IMR-90 (cell line): ENCODE data around the gene PLEKHJ1. TPM values are rescaled to one million over a fixed set of nuclear protein-coding genes. Genes with fewer than 3 reads are reported as not detected.

ENCODE experiments used
- ATAC-seq: fragments of 200-7000 bp; cut with Tn5 transposase; 2 replicates; pipeline ENCODE4 v1.9.1; 2020; ENCODE audit warnings: low read depth, mild to moderate bottlenecking, moderate library complexity
- BruUV-seq: library from RNA; stranded (reverse); fragments of 400-500 nt; replicated peaks from 2 replicates; lab custom pipeline; 2021; lab: Mats Ljungman, UMichigan
- CTCF ChIA-PET: fragments of 300-600 bp; formaldehyde crosslinking; extraction: SDS; loops from one replicate; lab custom pipeline; 2021; ENCODE audit warnings: antibody characterized with exemption; lab: Yijun Ruan, JAX
- POLR2A ChIA-PET: fragments of 300-600 bp; sonication (Branson Sonifier 250); formaldehyde crosslinking; loops from one replicate; lab custom pipeline; 2022; ENCODE audit warnings: antibody characterized with exemption; ENCODE audit not compliant: unreplicated experiment; lab: Charles Lee
- DNase-seq: peaks from one replicate; pipeline ENCODE4 v3.0.0; 2013
- H2AFZ ChIP-seq: replicated peaks from 2 replicates; pipeline ENCODE3; 2013; ENCODE audit warnings: low read length, mild to moderate bottlenecking; ENCODE audit not compliant: poor library complexity
- H2AK5ac ChIP-seq: 2 replicates; pipeline ENCODE4 v1.6.1; 2013; ENCODE audit warnings: low read depth, low read length, inconsistent platforms
- H2AK9ac ChIP-seq: replicated peaks from 2 replicates; pipeline ENCODE3; 2013; ENCODE audit warnings: mild to moderate bottlenecking, low read depth, low read length, moderate library complexity; ENCODE audit not compliant: poor library complexity
- H2BK120ac ChIP-seq: 2 replicates; pipeline ENCODE4 v1.6.1; 2013; ENCODE audit warnings: low read depth, low read length, inconsistent platforms
- H2BK15ac ChIP-seq: 3 replicates; pipeline ENCODE4 v1.6.1; 2013; ENCODE audit warnings: low read depth, low read length, inconsistent platforms
- H2BK20ac ChIP-seq: 2 replicates; pipeline ENCODE4 v1.6.1; 2013; ENCODE audit warnings: low read depth, mild to moderate bottlenecking, inconsistent platforms, low read length, moderate library complexity
- H2BK5ac ChIP-seq: 2 replicates; pipeline ENCODE4 v1.6.1; 2013; ENCODE audit warnings: mild to moderate bottlenecking, low read depth, low read length, inconsistent platforms; ENCODE audit not compliant: poor library complexity, severe bottlenecking
- H3K14ac ChIP-seq: replicated peaks from 2 replicates; pipeline ENCODE4 v1.6.1; 2013; ENCODE audit warnings: low read depth, low read length, inconsistent platforms
- H3K18ac ChIP-seq: 2 replicates; pipeline ENCODE4 v1.6.1; 2013; ENCODE audit warnings: low read depth, low read length, control low read depth
- H3K23ac ChIP-seq: 2 replicates; pipeline ENCODE4 v1.6.1; 2013; ENCODE audit warnings: low read depth, low read length, inconsistent platforms
- H3K27ac ChIP-seq: 2 replicates; pipeline ENCODE4 v1.5.1; 2013; ENCODE audit warnings: mild to moderate bottlenecking, control low read depth, low read length; ENCODE audit not compliant: insufficient read depth
- H3K27me3 ChIP-seq: 2 replicates; pipeline ENCODE4 v1.6.1; 2013; ENCODE audit warnings: low read length; ENCODE audit not compliant: control insufficient read depth, insufficient read depth
- H3K36me3 ChIP-seq: 2 replicates; pipeline ENCODE4 v1.6.1; 2013; ENCODE audit warnings: low read length, mixed read lengths; ENCODE audit not compliant: control insufficient read depth, insufficient read depth
- H3K4ac ChIP-seq: 2 replicates; pipeline ENCODE4 v1.6.1; 2013; ENCODE audit warnings: low read depth, low read length, inconsistent platforms
- H3K4me1 ChIP-seq: 2 replicates; pipeline ENCODE4 v1.6.1; 2013; ENCODE audit warnings: low read length, mixed read lengths; ENCODE audit not compliant: control insufficient read depth, insufficient read depth
- H3K4me2 ChIP-seq: 2 replicates; pipeline ENCODE4 v1.6.1; 2013; ENCODE audit warnings: low read depth, mild to moderate bottlenecking, control low read depth, low read length, moderate library complexity
- H3K4me3 ChIP-seq: 2 replicates; pipeline ENCODE4 v1.5.1; 2013; ENCODE audit warnings: low read depth, mild to moderate bottlenecking, control low read depth, low read length, moderate library complexity; ENCODE audit not compliant: insufficient read depth
- H3K56ac ChIP-seq: 2 replicates; pipeline ENCODE4 v1.6.1; 2013; ENCODE audit warnings: low read length, inconsistent platforms; ENCODE audit not compliant: insufficient read depth; ENCODE audit errors: extremely low read depth
- H3K79me1 ChIP-seq, 2 experiments: 2 replicates each; pipeline ENCODE4 v1.6.1; 2013; ENCODE audit warnings: low read length in 2 of 2, inconsistent platforms in 1 of 2, low read depth in 1 of 2
- H3K9ac ChIP-seq: 2 replicates; pipeline ENCODE4 v1.6.1; 2013; ENCODE audit warnings: low read depth, low read length, control low read depth
- H3K9me1 ChIP-seq: 2 replicates; pipeline ENCODE4 v1.6.1; 2013; ENCODE audit warnings: low read length, inconsistent platforms; ENCODE audit not compliant: insufficient read depth
- H3K9me3 ChIP-seq: 2 replicates; pipeline ENCODE4 v1.6.1; 2013; ENCODE audit warnings: low read length; ENCODE audit not compliant: control insufficient read depth, insufficient read depth
- H4K20me1 ChIP-seq: 2 replicates; pipeline ENCODE4 v1.6.1; 2013; ENCODE audit warnings: low read length, inconsistent platforms; ENCODE audit not compliant: insufficient read depth
- H4K5ac ChIP-seq: 2 replicates; pipeline ENCODE4 v1.6.1; 2013; ENCODE audit warnings: mild to moderate bottlenecking, low read depth, low read length, control low read depth
- H4K8ac ChIP-seq, 2 experiments: 2 replicates each; pipeline ENCODE4 v1.6.1; 2013; ENCODE audit warnings: low read depth in 2 of 2, low read length in 2 of 2, control low read depth in 1 of 2, inconsistent platforms in 1 of 2
- H4K91ac ChIP-seq: 2 replicates; pipeline ENCODE4 v1.6.1; 2013; ENCODE audit warnings: low read depth, low read length, inconsistent platforms; ENCODE audit not compliant: insufficient read depth
- CEBPB ChIP-seq: IDR thresholded peaks from 2 replicates; pipeline ENCODE4 v1.6.1; 2012; ENCODE audit warnings: low read depth, low read length, improper control_type of control experiment
- CHD1 ChIP-seq: IDR thresholded peaks from 2 replicates; pipeline ENCODE4 v1.6.1; 2012; ENCODE audit warnings: low read depth, low read length, improper control_type of control experiment
- FOS ChIP-seq: fragments of 150-350 bp; IDR thresholded peaks from 2 replicates; pipeline ENCODE4 v1.6.1; 2016; ENCODE audit warnings: low read depth, low read length
- MAFK ChIP-seq: IDR thresholded peaks from 2 replicates; pipeline ENCODE4 v1.6.1; 2012; ENCODE audit warnings: low read depth, low read length, improper control_type of control experiment
- RCOR1 ChIP-seq: IDR thresholded peaks from 2 replicates; pipeline ENCODE4 v1.6.1; 2012; ENCODE audit warnings: mild to moderate bottlenecking, low read length, improper control_type of control experiment; ENCODE audit not compliant: insufficient replicate concordance
- RFX5 ChIP-seq: IDR thresholded peaks from 2 replicates; pipeline ENCODE4 v1.8.0; 2012; ENCODE audit warnings: low read depth, mild to moderate bottlenecking, low read length, moderate library complexity
- SMC3 ChIP-seq: fragments of 150-350 bp; IDR thresholded peaks from 2 replicates; pipeline ENCODE4 v1.6.1; 2016; ENCODE audit warnings: low read depth, mild to moderate bottlenecking, antibody characterized with exemption, low read length, moderate library complexity
- WGBS, 2 experiments: methylation state at CpG; one replicate each; pipeline versions ENCODE4 v1.1.5 to v1.1.7; 2013; ENCODE audit warnings: missing lambda C conversion rate in 2 of 2; ENCODE audit not compliant: insufficient read length in 1 of 2; ENCODE audit errors: extremely low coverage in 2 of 2; 5-methylcytosine and 5-hydroxymethylcytosine counted together
- dilution Hi-C: fragments of 300-500 bp; cut with HindIII; formaldehyde crosslinking; loops from one replicate; pipeline ENCODE4 v1.14.3; 2018; ENCODE audit warnings: low sequenced_read_pairs; ENCODE audit not compliant: unreplicated experiment
- in situ Hi-C: fragments of 300-500 bp; cut with MboI; formaldehyde crosslinking; loops from 3 replicates; pipeline ENCODE4 v1.14.3; 2019; ENCODE audit warnings: low sequenced_read_pairs, inconsistent platforms, mixed read lengths
- intact Hi-C: fragments of 100-400 bp; cut with micrococcal nuclease; formaldehyde crosslinking; loops from 2 replicates; pipeline ENCODE4 v1.10.0; 2022
- polyA plus RNA-seq, 3 experiments: library from polyadenylated mRNA; depleted of rRNA; stranded (reverse); fragments of >200 nt; gene quantifications; 2 replicates each; pipeline ENCODE4 v1.2.3, GENCODE V29; 2012; ENCODE audit warnings: low replicate concordance in 1 of 3
- total RNA-seq: library from RNA; depleted of rRNA; stranded (reverse); fragments of >200 nt; gene quantifications from 2 replicates; pipeline ENCODE4 v1.2.3, GENCODE V29; 2012
- TF ChIP-seq, protein P1 (sequence below): fragments of 150-350 bp; IDR thresholded peaks from 2 replicates; pipeline ENCODE4 v1.6.1; 2017; ENCODE audit warnings: mild to moderate bottlenecking, antibody characterized with exemption, low read length, low read depth

PLEKHJ1 gene
- total and polyA plus RNA-seq, 2 of the 4 experiments (the other 2 are of a cell fraction): 31.7 to 62.8 TPM

DNA sequence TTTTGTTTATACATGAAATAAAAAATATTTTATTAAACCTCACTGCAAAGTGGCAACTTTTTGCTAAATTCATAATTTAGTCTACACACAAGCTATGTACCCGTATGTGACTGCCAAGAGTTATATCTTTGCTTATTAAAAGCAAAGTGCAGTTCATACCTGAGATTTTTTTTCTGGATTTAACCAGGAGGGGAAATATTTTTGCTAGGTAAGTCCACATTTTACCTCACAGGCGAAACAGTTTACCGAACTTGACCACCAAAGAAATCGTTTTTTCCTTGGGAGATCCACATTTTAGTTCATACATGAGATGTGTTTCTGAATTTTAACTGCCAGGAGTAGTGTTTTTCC, 32.3 kb upstream of the PLEKHJ1 start:
- Histone ChIP-seq H3K9ac (no peak overlapping the region), H3K4me3 (no peak overlapping the region), H2AFZ (no peak overlapping the region)

More for the DNA sequence above, 32.3 kb upstream of the PLEKHJ1 start:
- Histone ChIP-seq H3K4ac (no peak overlapping the region), H3K79me1 (peaks cover 0 to 25% of the 10 kb centered on the region in 2 experiments; a peak in 2 of 4 replicates), H2BK15ac (no peak overlapping the region), H2BK120ac (no peak overlapping the region), H3K27ac (no peak overlapping the region), H3K4me2 (peak overlapping the region; percentile 33; the same call in 1 of the 2 replicates), H4K20me1 (peaks cover 42% of the 10 kb centered on the region), H3K23ac (peak overlapping the region; percentile 45; the same call in 1 of the 2 replicates), H3K18ac (no peak overlapping the region), H3K9me3 (no peaks in the 10 kb centered on the region), H3K4me1 (peaks cover 12% of the 10 kb centered on the region), H3K36me3 (peaks cover 18% of the 10 kb centered on the region), H2BK5ac (no peak overlapping the region), H2AK5ac (0 out of 2 replicates have a peak overlapping the region, but pooled peaks have one; percentile 14), H3K27me3 (no peaks in the 10 kb centered on the region), H2BK20ac (no peak overlapping the region), H4K91ac (no peak overlapping the region), H3K56ac (no peak overlapping the region), H4K5ac (peak overlapping the region; percentile 60; the same call in 1 of the 2 replicates), H3K14ac (0 out of 2 replicates have a peak overlapping the region, but pooled peaks have one; percentile 68), H4K8ac (peak overlapping the region; percentile 56 to 84; a peak in 3 of 4 replicates), H3K9me1 (no peaks in the 10 kb centered on the region; the same call in 1 of the 2 replicates), H2AK9ac (no peak overlapping the region)
- no peak for ATAC-seq
- no peak for DNase-seq
- WGBS, 2 experiments: no CpG with 5 or more reads among the region's 4 CpGs
- TF ChIP-seq FOS (no peak), CEBPB (no peak), CHD1 (no peak), RCOR1 (no peak), SMC3 (no peak), RFX5 (no peak), MAFK (no peak)
- TF ChIP-seq, protein P1, sequence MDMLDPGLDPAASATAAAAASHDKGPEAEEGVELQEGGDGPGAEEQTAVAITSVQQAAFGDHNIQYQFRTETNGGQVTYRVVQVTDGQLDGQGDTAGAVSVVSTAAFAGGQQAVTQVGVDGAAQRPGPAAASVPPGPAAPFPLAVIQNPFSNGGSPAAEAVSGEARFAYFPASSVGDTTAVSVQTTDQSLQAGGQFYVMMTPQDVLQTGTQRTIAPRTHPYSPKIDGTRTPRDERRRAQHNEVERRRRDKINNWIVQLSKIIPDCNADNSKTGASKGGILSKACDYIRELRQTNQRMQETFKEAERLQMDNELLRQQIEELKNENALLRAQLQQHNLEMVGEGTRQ: no peak
- BruUV-seq: no TSS peak
- in situ Hi-C loops: no loop called here
- CTCF ChIA-PET: no interaction called here
- POLR2A ChIA-PET: no interaction called here
- intact Hi-C loops: no loop called here
- dilution Hi-C loops: no loop called here
